Keratinocyte (primary cell): ENCODE measurements around the gene MAGI2. TPM values are rescaled to one million over a fixed set of nuclear protein-coding genes. Genes with fewer than 3 reads are reported as not detected.

Experiments
- DNase-seq: peaks from one replicate; pipeline ENCODE4 v3.0.0-alpha.2; 2011; ENCODE audit warnings: low read depth, missing footprints, low spot score
- FAIRE-seq: peaks from 2 replicates; lab custom pipeline; 2011; peaks lifted over from hg19 to GRCh38; lab: Jason Lieb, UNC
- H2AFZ ChIP-seq: 2 replicates; pipeline ENCODE4 v1.6.0; 2012; ENCODE audit warnings: low read length, control low read depth, inconsistent platforms; ENCODE audit not compliant: control insufficient read depth
- H3K27ac ChIP-seq: 2 replicates; pipeline ENCODE4 v1.5.1; 2011; ENCODE audit warnings: low read length; ENCODE audit not compliant: control insufficient read depth, insufficient read depth
- H3K27me3 ChIP-seq: 3 replicates; pipeline ENCODE4 v1.6.0; 2011; ENCODE audit warnings: low read length; ENCODE audit not compliant: control insufficient read depth, insufficient read depth; ENCODE audit errors: extremely low read depth
- H3K36me3 ChIP-seq, 2 experiments: 2 replicates in 1 of 2; 3 replicates in 1 of 2; pipeline ENCODE4 v1.5.1; 2011; ENCODE audit warnings: low read length in 2 of 2, mild to moderate bottlenecking in 1 of 2; ENCODE audit not compliant: control insufficient read depth in 2 of 2, insufficient read depth in 2 of 2; ENCODE audit errors: extremely low read depth in 1 of 2
- H3K4me1 ChIP-seq: 3 replicates; pipeline ENCODE4 v1.5.1; 2011; ENCODE audit warnings: low read length; ENCODE audit not compliant: control insufficient read depth, insufficient read depth; ENCODE audit errors: extremely low read depth
- H3K4me2 ChIP-seq: 3 replicates; pipeline ENCODE4 v1.6.0; 2011; ENCODE audit warnings: low read depth, low read length; ENCODE audit not compliant: control insufficient read depth, insufficient read depth; ENCODE audit errors: extremely low read depth
- H3K4me3 ChIP-seq, 3 experiments: fragments of 200-600 bp in 1 of 3; sonication (generic) in 1 of 3; 2 replicates in 2 of 3; 3 replicates in 1 of 3; pipeline ENCODE4 v1.5.1; 2011 to 2016; ENCODE audit warnings: low read length in 3 of 3, mild to moderate bottlenecking in 3 of 3, control low read depth in 2 of 3, inconsistent platforms in 1 of 3, low read depth in 1 of 3, mixed read lengths in 1 of 3, mixed run types in 1 of 3, moderate library complexity in 1 of 3; ENCODE audit not compliant: control insufficient read depth in 2 of 3, insufficient read depth in 2 of 3; ENCODE audit errors: extremely low read depth in 1 of 3
- H3K79me2 ChIP-seq: 2 replicates; pipeline ENCODE4 v1.6.0; 2012; ENCODE audit warnings: low read length; ENCODE audit not compliant: control insufficient read depth, insufficient read depth
- H3K9ac ChIP-seq: 3 replicates; pipeline ENCODE4 v1.6.0; 2011; ENCODE audit warnings: low read length; ENCODE audit not compliant: control insufficient read depth, insufficient read depth; ENCODE audit errors: extremely low read depth
- H3K9me1 ChIP-seq: 3 replicates; pipeline ENCODE4 v1.6.0; 2011; ENCODE audit warnings: low read length; ENCODE audit not compliant: control insufficient read depth, insufficient read depth; ENCODE audit errors: extremely low read depth
- H3K9me3 ChIP-seq: 2 replicates; pipeline ENCODE4 v1.5.1; 2012; ENCODE audit warnings: low read depth, low read length; ENCODE audit not compliant: control insufficient read depth
- H4K20me1 ChIP-seq: 3 replicates; pipeline ENCODE4 v1.6.0; 2011; ENCODE audit warnings: low read length; ENCODE audit not compliant: control insufficient read depth, insufficient read depth; ENCODE audit errors: extremely low read depth
- CTCF ChIP-seq, 3 experiments: IDR thresholded peaks in 1 of 3; conservative IDR thresholded peaks in 1 of 3; optimal IDR thresholded peaks in 1 of 3; 2 replicates in 2 of 3; 3 replicates in 1 of 3; pipeline versions ENCODE3 to v1.5.1; 2011; ENCODE audit warnings: low read length in 3 of 3, mild to moderate bottlenecking in 3 of 3, moderate library complexity in 2 of 3, control low read depth in 1 of 3, inconsistent platforms in 1 of 3; ENCODE audit not compliant: insufficient read depth in 2 of 3; ENCODE audit errors: extremely low read depth in 1 of 3
- EZH2 ChIP-seq: IDR thresholded peaks from one replicate; pipeline ENCODE4 v1.6.1; 2012; ENCODE audit warnings: inconsistent platforms, mild to moderate bottlenecking, low read length, moderate library complexity
- dilution Hi-C: fragments of 300-500 bp; cut with MboI; formaldehyde crosslinking; loops from one replicate; pipeline ENCODE4 v1.7.0; 2020; ENCODE audit warnings: low sequenced_read_pairs; ENCODE audit not compliant: extremely low pct_ligation_motif_present
- polyA plus RNA-seq, 5 experiments: library from polyadenylated mRNA; depleted of rRNA in 3 of 5; stranded (reverse) in 3 of 5; stranded (forward) in 1 of 5; unstranded in 1 of 5; fragments of >200 nt; gene quantifications; 1 replicate in 1 of 5; 2 replicates in 3 of 5; 3 replicates in 1 of 5; pipeline versions ENCODE4 v1.2.1 to v1.2.3, GENCODE V29; 2011 to 2012; ENCODE audit warnings: missing spikeins in 2 of 5, low read depth in 1 of 5, low replicate concordance in 1 of 5

MAGI2 gene
- polyA plus RNA-seq, 1 donor (not counting 4 experiments of a cell fraction or from before 2014, with no cell fraction given): 0.07 TPM

- Histone ChIP-seq H2AFZ (no peak overlapping the region), H3K4me3 (no peak overlapping the region), H3K79me2 (no peaks in the 10 kb centered on the region), H3K9me1 (no peaks in the 10 kb centered on the region), H3K9ac (no peak overlapping the region), H3K4me1 (no peaks in the 10 kb centered on the region), H4K20me1 (no peaks in the 10 kb centered on the region), H3K27ac (no peak overlapping the region), H3K4me2 (no peak overlapping the region), H3K27me3 (no peaks in the 10 kb centered on the region), H3K36me3 (no peaks in the 10 kb centered on the region), H3K9me3 (no peaks in the 10 kb centered on the region)
- dilution Hi-C loops: no loop called here
- TF ChIP-seq EZH2 (no peak), CTCF (optimal IDR thresholded peaks at IDR 0.05 in 1 of 3, IDR thresholded peaks at IDR 0.05 in 1 of 3, conservative IDR thresholded peaks at IDR 0.05 in 1 of 3; ENCODE audit: extremely low read depth in 1 of 3, insufficient read depth in 2 of 3, low read length in 3 of 3) (no peak)
- no peak for FAIRE-seq
- no peak for DNase-seq
Observed at GRCh38 chr7:78316110-78316509, 1137.4 kb downstream of the MAGI2 start.

- no peaks in the 10 kb centered on the region for H4K20me1 ChIP-seq
- H3K9ac ChIP-seq: no peak overlapping the region
- H3K27ac ChIP-seq: no peak overlapping the region
- no peaks in the 10 kb centered on the region for H3K79me2 ChIP-seq
- no peak overlapping the region for H3K4me2 ChIP-seq
- no peak overlapping the region for H2AFZ ChIP-seq
- H3K27me3 ChIP-seq: no peaks in the 10 kb centered on the region
- dilution Hi-C loops: no loop called here
- H3K9me3 ChIP-seq: no peaks in the 10 kb centered on the region
- no peaks in the 10 kb centered on the region for H3K9me1 ChIP-seq
- no peak for TF ChIP-seq EZH2
- TF ChIP-seq CTCF (optimal IDR thresholded peaks at IDR 0.05 in 1 of 3, IDR thresholded peaks at IDR 0.05 in 1 of 3, conservative IDR thresholded peaks at IDR 0.05 in 1 of 3; ENCODE audit: extremely low read depth in 1 of 3, insufficient read depth in 2 of 3, low read length in 3 of 3): no peak
- no peak for DNase-seq
- no peaks in the 10 kb centered on the region for H3K4me1 ChIP-seq
- no peak overlapping the region for H3K4me3 ChIP-seq
- no peaks in the 10 kb centered on the region for H3K36me3 ChIP-seq
- no peak for FAIRE-seq
Observed at GRCh38 chr7:78315119-78315518, 1138.3 kb downstream of the MAGI2 start.
